ENCODE data around the gene ZNF777. TPM values are rescaled to one million over a fixed set of nuclear protein-coding genes. Genes with fewer than 3 reads are reported as not detected.

The ZNF777 gene
- total and polyA plus RNA-seq, 2 experiments from 2014 or later: 5.6 to 14.8 TPM

DNA sequence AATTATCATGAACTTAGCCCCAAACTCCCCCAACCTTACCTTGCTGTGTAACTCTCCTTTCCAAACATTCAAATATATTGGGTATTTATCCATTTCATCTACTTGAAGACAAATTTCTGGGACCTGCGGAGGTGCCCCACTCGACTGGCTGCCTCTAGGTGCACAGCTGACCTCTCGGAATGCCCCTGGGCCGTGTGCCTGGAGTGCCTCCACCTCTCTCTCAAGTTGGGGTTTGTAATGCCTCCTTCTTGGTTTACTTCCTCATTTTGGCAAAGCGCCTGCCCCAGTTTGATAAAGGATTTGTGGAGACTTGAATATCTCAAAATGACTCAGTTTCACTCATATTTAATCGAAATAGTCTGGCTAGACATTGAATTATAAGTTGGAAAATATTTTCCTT lies 16.6 kb downstream of the ZNF777 start:
- Histone ChIP-seq H3K4me3 (no peak overlapping the region), H2AFZ (no peak overlapping the region), H4K20me1 (ENCODE audit: insufficient read depth, poor library complexity, severe bottlenecking) (no peaks in the 10 kb centered on the region), H3K4me1 (ENCODE audit: insufficient read depth) (no peaks in the 10 kb centered on the region), H3K4me2 (no peak overlapping the region), H3K79me2 (no peaks in the 10 kb centered on the region), H3K27ac (no peak overlapping the region), H3K27me3 (no peaks in the 10 kb centered on the region), H3K9me2 (replicated peaks; ENCODE audit: insufficient read depth) (no peaks in the 10 kb centered on the region), H3K36me3 (replicated peaks; ENCODE audit: insufficient read depth, low read depth) (no peaks in the 10 kb centered on the region), H3K9me3 (ENCODE audit: low read depth) (no peaks in the 10 kb centered on the region)
- WGBS (ENCODE audit: low lambda C conversion rate, missing lambda C conversion rate): 94% methylated on average over 6 of the region's 6 CpGs
- no peak for TF ChIP-seq EZH2phosphoT487 (IDR thresholded peaks at IDR 0.05; ENCODE audit: low read depth, severe bottlenecking, unreplicated experiment)
- TF ChIP-seq, protein P1, sequence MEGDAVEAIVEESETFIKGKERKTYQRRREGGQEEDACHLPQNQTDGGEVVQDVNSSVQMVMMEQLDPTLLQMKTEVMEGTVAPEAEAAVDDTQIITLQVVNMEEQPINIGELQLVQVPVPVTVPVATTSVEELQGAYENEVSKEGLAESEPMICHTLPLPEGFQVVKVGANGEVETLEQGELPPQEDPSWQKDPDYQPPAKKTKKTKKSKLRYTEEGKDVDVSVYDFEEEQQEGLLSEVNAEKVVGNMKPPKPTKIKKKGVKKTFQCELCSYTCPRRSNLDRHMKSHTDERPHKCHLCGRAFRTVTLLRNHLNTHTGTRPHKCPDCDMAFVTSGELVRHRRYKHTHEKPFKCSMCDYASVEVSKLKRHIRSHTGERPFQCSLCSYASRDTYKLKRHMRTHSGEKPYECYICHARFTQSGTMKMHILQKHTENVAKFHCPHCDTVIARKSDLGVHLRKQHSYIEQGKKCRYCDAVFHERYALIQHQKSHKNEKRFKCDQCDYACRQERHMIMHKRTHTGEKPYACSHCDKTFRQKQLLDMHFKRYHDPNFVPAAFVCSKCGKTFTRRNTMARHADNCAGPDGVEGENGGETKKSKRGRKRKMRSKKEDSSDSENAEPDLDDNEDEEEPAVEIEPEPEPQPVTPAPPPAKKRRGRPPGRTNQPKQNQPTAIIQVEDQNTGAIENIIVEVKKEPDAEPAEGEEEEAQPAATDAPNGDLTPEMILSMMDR (IDR thresholded peaks at IDR 0.05; ENCODE audit: poor library complexity): no peak
- no peak for TF ChIP-seq EZH2 (IDR thresholded peaks at IDR 0.05; ENCODE audit: borderline replicate concordance)
- DNase-seq (ENCODE audit: low spot score): no peak

DNA sequence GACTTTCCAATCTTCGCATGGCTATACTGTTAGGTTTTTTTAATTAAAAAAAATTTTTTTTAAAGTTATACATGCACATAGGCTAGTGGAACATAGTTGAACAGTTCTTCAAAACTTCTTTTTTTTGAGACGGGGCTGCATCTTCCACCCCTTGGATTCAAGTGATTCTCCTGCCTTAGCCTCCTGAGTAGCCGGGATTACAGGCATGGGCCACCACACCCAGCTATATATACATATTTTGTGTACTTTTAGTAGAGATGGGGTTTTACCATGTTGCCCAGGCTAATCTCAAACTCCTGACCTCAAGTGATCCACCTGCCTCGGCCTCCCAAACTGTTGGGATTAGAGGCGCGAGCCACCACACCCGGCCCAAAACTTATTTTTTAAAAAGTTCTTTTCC lies 17.3 kb downstream of the ZNF777 start:
- Histone ChIP-seq H3K79me2 (no peaks in the 10 kb centered on the region), H2AFZ (no peak overlapping the region), H3K4me2 (no peak overlapping the region), H3K4me1 (ENCODE audit: insufficient read depth) (no peaks in the 10 kb centered on the region), H3K27ac (no peak overlapping the region), H3K36me3 (replicated peaks; ENCODE audit: insufficient read depth, low read depth) (no peaks in the 10 kb centered on the region), H3K27me3 (no peaks in the 10 kb centered on the region), H3K9me3 (ENCODE audit: low read depth) (no peaks in the 10 kb centered on the region), H4K20me1 (ENCODE audit: insufficient read depth, poor library complexity, severe bottlenecking) (no peaks in the 10 kb centered on the region), H3K9me2 (replicated peaks; ENCODE audit: insufficient read depth) (no peaks in the 10 kb centered on the region), H3K4me3 (no peak overlapping the region)
- WGBS (ENCODE audit: low lambda C conversion rate, missing lambda C conversion rate): 97% methylated on average over 7 of the region's 7 CpGs
- DNase-seq (ENCODE audit: low spot score): no peak
- TF ChIP-seq, protein P1 (IDR thresholded peaks at IDR 0.05; ENCODE audit: poor library complexity): no peak
- TF ChIP-seq EZH2phosphoT487 (IDR thresholded peaks at IDR 0.05; ENCODE audit: low read depth, severe bottlenecking, unreplicated experiment): no peak
- no peak for TF ChIP-seq EZH2 (IDR thresholded peaks at IDR 0.05; ENCODE audit: borderline replicate concordance)

DNA sequence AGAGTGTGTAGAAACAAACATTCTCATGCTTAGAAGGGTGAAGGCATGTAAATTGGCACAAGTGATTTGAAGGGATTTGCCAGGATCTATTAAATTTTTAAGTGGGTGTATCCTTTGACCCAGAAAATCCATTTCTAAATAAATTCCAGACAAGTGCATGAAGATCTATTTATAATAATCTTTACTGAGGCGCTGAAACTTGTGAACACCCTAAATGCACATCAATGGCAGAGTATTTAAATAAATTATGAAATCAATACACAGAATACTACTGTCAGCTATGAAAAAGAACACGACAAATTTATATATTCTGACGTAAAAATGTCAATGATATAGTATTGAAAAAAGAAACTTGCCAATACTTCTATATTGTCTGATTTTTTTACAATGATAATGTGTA lies 17.9 kb downstream of the ZNF777 start:
- TF ChIP-seq EZH2 (IDR thresholded peaks at IDR 0.05; ENCODE audit: borderline replicate concordance): no peak
- no peak for TF ChIP-seq EZH2phosphoT487 (IDR thresholded peaks at IDR 0.05; ENCODE audit: low read depth, severe bottlenecking, unreplicated experiment)
- TF ChIP-seq, protein P1 (IDR thresholded peaks at IDR 0.05; ENCODE audit: poor library complexity): no peak
- H3K4me3 ChIP-seq: no peak overlapping the region
- no peaks in the 10 kb centered on the region for H4K20me1 ChIP-seq (ENCODE audit: insufficient read depth, poor library complexity, severe bottlenecking)
- 64% methylated on average over 3 of the region's 3 CpGs for WGBS (ENCODE audit: low lambda C conversion rate, missing lambda C conversion rate)
- H3K27ac ChIP-seq: no peak overlapping the region
- H3K27me3 ChIP-seq: no peaks in the 10 kb centered on the region
- H3K79me2 ChIP-seq: no peaks in the 10 kb centered on the region
- no peaks in the 10 kb centered on the region for H3K9me2 ChIP-seq (replicated peaks; ENCODE audit: insufficient read depth)
- no peak for DNase-seq (ENCODE audit: low spot score)
- H2AFZ ChIP-seq: no peak overlapping the region
- no peaks in the 10 kb centered on the region for H3K4me1 ChIP-seq (ENCODE audit: insufficient read depth)
- no peaks in the 10 kb centered on the region for H3K36me3 ChIP-seq (replicated peaks; ENCODE audit: insufficient read depth, low read depth)
- H3K9me3 ChIP-seq (ENCODE audit: low read depth): no peaks in the 10 kb centered on the region
- no peak overlapping the region for H3K4me2 ChIP-seq

DNA sequence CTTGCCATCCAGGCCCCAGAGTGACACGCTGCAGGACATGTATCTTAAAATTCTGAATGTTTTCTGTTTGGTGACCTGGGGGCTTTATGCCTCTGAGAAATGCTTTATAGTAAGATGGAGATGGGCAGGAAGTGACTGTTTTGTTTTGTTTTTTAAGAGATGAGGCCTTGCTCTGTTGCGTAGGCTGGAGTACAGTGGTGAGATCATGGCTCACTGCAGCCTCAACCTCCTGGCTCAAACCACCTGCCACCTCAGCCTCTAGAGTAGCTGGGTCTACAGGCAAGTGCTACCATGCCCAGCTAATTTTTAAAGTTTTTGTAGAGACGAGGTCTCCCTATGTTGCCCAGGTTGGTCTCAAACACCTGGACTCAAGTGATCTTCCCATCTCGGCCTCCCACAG lies 20.6 kb downstream of the ZNF777 start:
- TF ChIP-seq EZH2 (IDR thresholded peaks at IDR 0.05; ENCODE audit: borderline replicate concordance): no peak
- H3K4me2 ChIP-seq: no peak overlapping the region
- no peaks in the 10 kb centered on the region for H3K4me1 ChIP-seq (ENCODE audit: insufficient read depth)
- no peak overlapping the region for H3K27ac ChIP-seq
- H3K9me2 ChIP-seq (replicated peaks; ENCODE audit: insufficient read depth): no peaks in the 10 kb centered on the region
- DNase-seq (ENCODE audit: low spot score): no peak
- no peak overlapping the region for H3K4me3 ChIP-seq
- H4K20me1 ChIP-seq (ENCODE audit: insufficient read depth, poor library complexity, severe bottlenecking): no peaks in the 10 kb centered on the region
- 73% methylated on average over 4 of the region's 4 CpGs for WGBS (ENCODE audit: low lambda C conversion rate, missing lambda C conversion rate)
- no peaks in the 10 kb centered on the region for H3K36me3 ChIP-seq (replicated peaks; ENCODE audit: insufficient read depth, low read depth)
- H2AFZ ChIP-seq: no peak overlapping the region
- H3K27me3 ChIP-seq: no peaks in the 10 kb centered on the region
- H3K79me2 ChIP-seq: no peaks in the 10 kb centered on the region
- H3K9me3 ChIP-seq (ENCODE audit: low read depth): no peaks in the 10 kb centered on the region
